WTC11 (cell line): ENCODE results near the gene KCND2. TPM values are rescaled to one million over a fixed set of nuclear protein-coding genes. Genes with fewer than 3 reads are reported as not detected.

Experiments used
- ATAC-seq: fragments of 200-7000 bp; cut with Tn5 transposase; 2 replicates; pipeline ENCODE4 v1.10.0; 2021; ENCODE audit warnings: mild to moderate bottlenecking, moderate library complexity
- CTCF ChIA-PET: fragments of 300-600 bp; sonication (Branson Sonifier 250); formaldehyde crosslinking; loops from one replicate; lab custom pipeline; 2021; ENCODE audit warnings: antibody characterized with exemption; lab: Charles Lee
- POLR2A ChIA-PET: fragments of 350-600 bp; sonication (Branson Sonifier 250); formaldehyde crosslinking; loops from one replicate; lab custom pipeline; 2021; ENCODE audit warnings: antibody characterized with exemption; lab: Charles Lee
- DNase-seq: peaks from one replicate; pipeline ENCODE4 v3.0.0; 2021; ENCODE audit warnings: low spot score
- H3K27ac Mint-ChIP-seq: 2 replicates; pipeline ENCODE4 v1.8.0; 2021; ENCODE audit warnings: mixed read lengths
- H3K27me3 Mint-ChIP-seq: 2 replicates; pipeline ENCODE4 v1.8.0; 2021; ENCODE audit warnings: low read depth, mild to moderate bottlenecking, moderate library complexity, mixed read lengths
- H3K36me3 Mint-ChIP-seq: 2 replicates; pipeline ENCODE4 v1.8.0; 2021; ENCODE audit warnings: mixed read lengths
- H3K4me1 Mint-ChIP-seq: 2 replicates; pipeline ENCODE4 v1.8.0; 2022; ENCODE audit warnings: mixed read lengths
- H3K4me3 Mint-ChIP-seq: 2 replicates; pipeline ENCODE4 v1.8.0; 2021; ENCODE audit warnings: mild to moderate bottlenecking, moderate library complexity, mixed read lengths
- H3K9me3 Mint-ChIP-seq: 2 replicates; pipeline ENCODE4 v1.8.0; 2021; ENCODE audit warnings: mixed read lengths
- CBFB ChIP-seq: sonication (generic); formaldehyde crosslinking; IDR thresholded peaks from 2 replicates; pipeline ENCODE4 v1.8.1; 2022; ENCODE audit warnings: mild to moderate bottlenecking, low read depth, missing genetic modification reagents
- IRF2 ChIP-seq: sonication (generic); formaldehyde crosslinking; IDR thresholded peaks from 2 replicates; pipeline ENCODE4 v1.8.0; 2022; ENCODE audit warnings: low read depth, missing genetic modification reagents, borderline replicate concordance
- JAZF1 ChIP-seq: fragments of 250-450 bp; sonication (Bioruptor Pico); IDR thresholded peaks from 2 replicates; pipeline ENCODE4 v1.9.0; 2021; ENCODE audit warnings: moderate library complexity, mild to moderate bottlenecking, inconsistent platforms
- NFYB ChIP-seq: sonication (generic); formaldehyde crosslinking; conservative IDR thresholded peaks from 2 replicates; pipeline ENCODE4 v1.8.0; 2022; ENCODE audit warnings: low read depth, missing genetic modification reagents
- NR3C1 ChIP-seq: sonication (generic); formaldehyde crosslinking; conservative IDR thresholded peaks from 2 replicates; pipeline ENCODE4 v1.8.1; 2023; ENCODE audit warnings: low read depth, mild to moderate bottlenecking, missing genetic modification reagents
- SOX15 ChIP-seq: fragments of 250-450 bp; sonication (Bioruptor Pico); IDR thresholded peaks from 2 replicates; pipeline ENCODE4 v1.9.0; 2021; ENCODE audit warnings: mild to moderate bottlenecking
- ZBTB21 ChIP-seq: sonication (generic); formaldehyde crosslinking; IDR thresholded peaks from 2 replicates; pipeline ENCODE4 v1.8.1; 2023; ENCODE audit warnings: mild to moderate bottlenecking, missing genetic modification reagents, borderline replicate concordance
- ZNF219 ChIP-seq: sonication (generic); formaldehyde crosslinking; IDR thresholded peaks from 2 replicates; pipeline ENCODE4 v1.8.0; 2023; ENCODE audit warnings: missing genetic modification reagents, mild to moderate bottlenecking, borderline replicate concordance
- total RNA-seq: library from RNA; stranded (reverse); gene quantifications from 3 replicates; pipeline ENCODE4 v1.2.3, GENCODE V29; 2021
- TF ChIP-seq, protein P1 (sequence below): fragments of 250-450 bp; sonication (Bioruptor Pico); conservative IDR thresholded peaks from 2 replicates; pipeline ENCODE4 v1.9.0; 2021; ENCODE audit warnings: mild to moderate bottlenecking
- TF ChIP-seq, protein P2 (sequence below): sonication (generic); formaldehyde crosslinking; IDR thresholded peaks from 2 replicates; pipeline ENCODE4 v1.8.1; 2022; ENCODE audit warnings: low read depth, missing genetic modification reagents, borderline replicate concordance
- TF ChIP-seq, protein P3 (sequence below): sonication (generic); formaldehyde crosslinking; IDR thresholded peaks from 2 replicates; pipeline ENCODE4 v1.8.0; 2023; ENCODE audit warnings: missing genetic modification reagents
- TF ChIP-seq, protein P4 (sequence below): sonication (generic); formaldehyde crosslinking; IDR thresholded peaks from 2 replicates; pipeline ENCODE4 v1.8.1; 2023; ENCODE audit warnings: mild to moderate bottlenecking, missing genetic modification reagents, moderate library complexity
- TF ChIP-seq, protein P5 (sequence below): sonication (generic); formaldehyde crosslinking; IDR thresholded peaks from 2 replicates; pipeline ENCODE4 v1.8.1; 2022; ENCODE audit warnings: mild to moderate bottlenecking, missing genetic modification reagents, moderate library complexity, borderline replicate concordance
- TF ChIP-seq, protein P6 (sequence below): fragments of 250-450 bp; sonication (Bioruptor Pico); IDR thresholded peaks from 2 replicates; pipeline ENCODE4 v2.1.2; 2022; ENCODE audit warnings: mild to moderate bottlenecking, moderate library complexity
- TF ChIP-seq, protein P7 (sequence below): sonication (generic); formaldehyde crosslinking; IDR thresholded peaks from 2 replicates; pipeline ENCODE4 v1.8.0; 2023; ENCODE audit warnings: missing genetic modification reagents, mild to moderate bottlenecking, borderline replicate concordance
- TF ChIP-seq, protein P8 (sequence below): fragments of 250-450 bp; sonication (Bioruptor Pico); IDR thresholded peaks from 2 replicates; pipeline ENCODE4 v1.9.0; 2021; ENCODE audit warnings: mild to moderate bottlenecking
- TF ChIP-seq, protein P9 (sequence below): sonication (generic); formaldehyde crosslinking; IDR thresholded peaks from 2 replicates; pipeline ENCODE4 v1.8.0; 2022; ENCODE audit warnings: mild to moderate bottlenecking, missing genetic modification reagents

Gene KCND2
- total RNA-seq, 1 experiment from 2014 or later = 4.6 TPM

DNA sequence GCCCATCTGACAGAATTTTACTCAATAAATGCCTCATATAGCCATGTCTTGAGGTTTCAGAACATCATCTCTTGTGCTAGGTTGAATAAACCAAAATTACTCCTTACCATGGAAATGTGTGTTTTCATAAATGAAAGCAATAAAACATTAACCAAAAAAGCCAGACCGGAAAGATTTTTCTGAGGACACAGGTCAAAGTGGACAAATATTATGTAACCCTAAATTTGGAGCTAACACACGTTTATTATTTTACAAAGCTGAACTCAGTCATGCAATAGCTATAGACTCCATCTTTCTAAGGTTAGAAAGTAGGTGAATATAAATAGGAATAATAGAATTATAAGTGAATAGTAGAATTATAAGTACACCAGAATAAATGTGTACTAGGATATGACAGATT, 315.9 kb downstream of the KCND2 start:
- ATAC-seq = no peak
- ChIA-PET CTCF (interaction anchor here (1.5 kb wide), 1 partner anchor 136 kb away, joined by 4 read pairs; no protein-coding TSS in a partner anchor), POLR2A (no interaction called here)
- peaks cover 12% of the 10 kb centered on the region for H3K4me1 Mint-ChIP-seq
- DNase-seq = no peak
- H3K27me3 Mint-ChIP-seq = no peaks in the 10 kb centered on the region
- no peaks in the 10 kb centered on the region for H3K9me3 Mint-ChIP-seq
- no peak overlapping the region for H3K27ac Mint-ChIP-seq
- no peak overlapping the region for H3K4me3 Mint-ChIP-seq
- TF ChIP-seq NFYB (CRISPR knock-in tag) (no peak), ZNF219 (CRISPR knock-in tag) (no peak), IRF2 (CRISPR knock-in tag) (no peak), SOX15 (no peak), JAZF1 (CRISPR knock-in tag) (no peak), ZBTB21 (CRISPR knock-in tag) (no peak), CBFB (no peak), NR3C1 (no peak)
- TF ChIP-seq, protein P1, sequence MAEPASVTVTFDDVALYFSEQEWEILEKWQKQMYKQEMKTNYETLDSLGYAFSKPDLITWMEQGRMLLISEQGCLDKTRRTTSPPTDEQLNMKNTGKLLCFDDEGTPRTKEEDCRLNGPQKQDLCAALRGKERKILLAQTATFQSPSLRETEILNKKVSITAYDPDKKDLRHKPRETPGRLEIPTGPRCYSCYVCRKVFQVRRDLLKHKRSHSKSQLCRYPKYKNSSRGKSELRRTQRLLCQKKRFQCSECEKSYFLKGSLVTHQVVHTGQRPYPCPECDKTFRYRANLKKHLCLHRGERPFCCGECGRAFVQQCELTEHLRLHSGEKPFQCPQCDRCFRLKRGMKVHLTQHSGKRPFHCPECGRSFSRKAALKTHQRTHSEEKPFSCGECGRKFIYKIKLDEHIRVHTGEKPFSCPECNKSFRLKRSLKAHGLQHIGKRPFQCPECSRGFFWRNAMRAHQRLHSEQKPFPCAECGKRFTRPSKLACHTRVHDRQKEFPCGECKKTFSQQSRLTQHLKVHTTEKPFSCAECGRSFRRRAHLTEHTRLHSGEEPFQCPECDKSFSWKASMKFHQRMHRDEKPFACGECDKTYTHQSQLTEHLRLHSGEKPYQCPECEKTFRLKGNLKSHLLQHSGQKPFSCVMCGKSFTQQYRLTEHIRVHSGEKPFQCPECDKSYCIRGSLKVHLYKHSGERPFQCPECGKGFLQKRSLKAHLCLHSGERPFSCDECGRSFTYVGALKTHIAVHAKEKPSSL (CRISPR knock-in tag) = no peak
- TF ChIP-seq, protein P2, sequence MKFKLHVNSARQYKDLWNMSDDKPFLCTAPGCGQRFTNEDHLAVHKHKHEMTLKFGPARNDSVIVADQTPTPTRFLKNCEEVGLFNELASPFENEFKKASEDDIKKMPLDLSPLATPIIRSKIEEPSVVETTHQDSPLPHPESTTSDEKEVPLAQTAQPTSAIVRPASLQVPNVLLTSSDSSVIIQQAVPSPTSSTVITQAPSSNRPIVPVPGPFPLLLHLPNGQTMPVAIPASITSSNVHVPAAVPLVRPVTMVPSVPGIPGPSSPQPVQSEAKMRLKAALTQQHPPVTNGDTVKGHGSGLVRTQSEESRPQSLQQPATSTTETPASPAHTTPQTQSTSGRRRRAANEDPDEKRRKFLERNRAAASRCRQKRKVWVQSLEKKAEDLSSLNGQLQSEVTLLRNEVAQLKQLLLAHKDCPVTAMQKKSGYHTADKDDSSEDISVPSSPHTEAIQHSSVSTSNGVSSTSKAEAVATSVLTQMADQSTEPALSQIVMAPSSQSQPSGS (CRISPR knock-in tag) = no peak
- TF ChIP-seq, protein P3, sequence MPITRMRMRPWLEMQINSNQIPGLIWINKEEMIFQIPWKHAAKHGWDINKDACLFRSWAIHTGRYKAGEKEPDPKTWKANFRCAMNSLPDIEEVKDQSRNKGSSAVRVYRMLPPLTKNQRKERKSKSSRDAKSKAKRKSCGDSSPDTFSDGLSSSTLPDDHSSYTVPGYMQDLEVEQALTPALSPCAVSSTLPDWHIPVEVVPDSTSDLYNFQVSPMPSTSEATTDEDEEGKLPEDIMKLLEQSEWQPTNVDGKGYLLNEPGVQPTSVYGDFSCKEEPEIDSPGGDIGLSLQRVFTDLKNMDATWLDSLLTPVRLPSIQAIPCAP = no peak
- TF ChIP-seq, protein P4, sequence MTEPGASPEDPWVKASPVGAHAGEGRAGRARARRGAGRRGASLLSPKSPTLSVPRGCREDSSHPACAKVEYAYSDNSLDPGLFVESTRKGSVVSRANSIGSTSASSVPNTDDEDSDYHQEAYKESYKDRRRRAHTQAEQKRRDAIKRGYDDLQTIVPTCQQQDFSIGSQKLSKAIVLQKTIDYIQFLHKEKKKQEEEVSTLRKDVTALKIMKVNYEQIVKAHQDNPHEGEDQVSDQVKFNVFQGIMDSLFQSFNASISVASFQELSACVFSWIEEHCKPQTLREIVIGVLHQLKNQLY = no peak
- TF ChIP-seq, protein P5, sequence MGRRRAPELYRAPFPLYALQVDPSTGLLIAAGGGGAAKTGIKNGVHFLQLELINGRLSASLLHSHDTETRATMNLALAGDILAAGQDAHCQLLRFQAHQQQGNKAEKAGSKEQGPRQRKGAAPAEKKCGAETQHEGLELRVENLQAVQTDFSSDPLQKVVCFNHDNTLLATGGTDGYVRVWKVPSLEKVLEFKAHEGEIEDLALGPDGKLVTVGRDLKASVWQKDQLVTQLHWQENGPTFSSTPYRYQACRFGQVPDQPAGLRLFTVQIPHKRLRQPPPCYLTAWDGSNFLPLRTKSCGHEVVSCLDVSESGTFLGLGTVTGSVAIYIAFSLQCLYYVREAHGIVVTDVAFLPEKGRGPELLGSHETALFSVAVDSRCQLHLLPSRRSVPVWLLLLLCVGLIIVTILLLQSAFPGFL (CRISPR knock-in tag) = no peak
- TF ChIP-seq, protein P6, sequence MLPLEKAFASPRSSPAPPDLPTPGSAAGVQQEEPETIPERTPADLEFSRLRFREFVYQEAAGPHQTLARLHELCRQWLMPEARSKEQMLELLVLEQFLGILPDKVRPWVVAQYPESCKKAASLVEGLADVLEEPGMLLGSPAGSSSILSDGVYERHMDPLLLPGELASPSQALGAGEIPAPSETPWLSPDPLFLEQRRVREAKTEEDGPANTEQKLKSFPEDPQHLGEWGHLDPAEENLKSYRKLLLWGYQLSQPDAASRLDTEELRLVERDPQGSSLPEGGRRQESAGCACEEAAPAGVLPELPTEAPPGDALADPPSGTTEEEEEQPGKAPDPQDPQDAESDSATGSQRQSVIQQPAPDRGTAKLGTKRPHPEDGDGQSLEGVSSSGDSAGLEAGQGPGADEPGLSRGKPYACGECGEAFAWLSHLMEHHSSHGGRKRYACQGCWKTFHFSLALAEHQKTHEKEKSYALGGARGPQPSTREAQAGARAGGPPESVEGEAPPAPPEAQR (CRISPR knock-in tag) = no peak
- TF ChIP-seq, protein P7, sequence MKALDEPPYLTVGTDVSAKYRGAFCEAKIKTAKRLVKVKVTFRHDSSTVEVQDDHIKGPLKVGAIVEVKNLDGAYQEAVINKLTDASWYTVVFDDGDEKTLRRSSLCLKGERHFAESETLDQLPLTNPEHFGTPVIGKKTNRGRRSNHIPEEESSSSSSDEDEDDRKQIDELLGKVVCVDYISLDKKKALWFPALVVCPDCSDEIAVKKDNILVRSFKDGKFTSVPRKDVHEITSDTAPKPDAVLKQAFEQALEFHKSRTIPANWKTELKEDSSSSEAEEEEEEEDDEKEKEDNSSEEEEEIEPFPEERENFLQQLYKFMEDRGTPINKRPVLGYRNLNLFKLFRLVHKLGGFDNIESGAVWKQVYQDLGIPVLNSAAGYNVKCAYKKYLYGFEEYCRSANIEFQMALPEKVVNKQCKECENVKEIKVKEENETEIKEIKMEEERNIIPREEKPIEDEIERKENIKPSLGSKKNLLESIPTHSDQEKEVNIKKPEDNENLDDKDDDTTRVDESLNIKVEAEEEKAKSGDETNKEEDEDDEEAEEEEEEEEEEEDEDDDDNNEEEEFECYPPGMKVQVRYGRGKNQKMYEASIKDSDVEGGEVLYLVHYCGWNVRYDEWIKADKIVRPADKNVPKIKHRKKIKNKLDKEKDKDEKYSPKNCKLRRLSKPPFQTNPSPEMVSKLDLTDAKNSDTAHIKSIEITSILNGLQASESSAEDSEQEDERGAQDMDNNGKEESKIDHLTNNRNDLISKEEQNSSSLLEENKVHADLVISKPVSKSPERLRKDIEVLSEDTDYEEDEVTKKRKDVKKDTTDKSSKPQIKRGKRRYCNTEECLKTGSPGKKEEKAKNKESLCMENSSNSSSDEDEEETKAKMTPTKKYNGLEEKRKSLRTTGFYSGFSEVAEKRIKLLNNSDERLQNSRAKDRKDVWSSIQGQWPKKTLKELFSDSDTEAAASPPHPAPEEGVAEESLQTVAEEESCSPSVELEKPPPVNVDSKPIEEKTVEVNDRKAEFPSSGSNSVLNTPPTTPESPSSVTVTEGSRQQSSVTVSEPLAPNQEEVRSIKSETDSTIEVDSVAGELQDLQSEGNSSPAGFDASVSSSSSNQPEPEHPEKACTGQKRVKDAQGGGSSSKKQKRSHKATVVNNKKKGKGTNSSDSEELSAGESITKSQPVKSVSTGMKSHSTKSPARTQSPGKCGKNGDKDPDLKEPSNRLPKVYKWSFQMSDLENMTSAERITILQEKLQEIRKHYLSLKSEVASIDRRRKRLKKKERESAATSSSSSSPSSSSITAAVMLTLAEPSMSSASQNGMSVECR = no peak
- TF ChIP-seq, protein P8, sequence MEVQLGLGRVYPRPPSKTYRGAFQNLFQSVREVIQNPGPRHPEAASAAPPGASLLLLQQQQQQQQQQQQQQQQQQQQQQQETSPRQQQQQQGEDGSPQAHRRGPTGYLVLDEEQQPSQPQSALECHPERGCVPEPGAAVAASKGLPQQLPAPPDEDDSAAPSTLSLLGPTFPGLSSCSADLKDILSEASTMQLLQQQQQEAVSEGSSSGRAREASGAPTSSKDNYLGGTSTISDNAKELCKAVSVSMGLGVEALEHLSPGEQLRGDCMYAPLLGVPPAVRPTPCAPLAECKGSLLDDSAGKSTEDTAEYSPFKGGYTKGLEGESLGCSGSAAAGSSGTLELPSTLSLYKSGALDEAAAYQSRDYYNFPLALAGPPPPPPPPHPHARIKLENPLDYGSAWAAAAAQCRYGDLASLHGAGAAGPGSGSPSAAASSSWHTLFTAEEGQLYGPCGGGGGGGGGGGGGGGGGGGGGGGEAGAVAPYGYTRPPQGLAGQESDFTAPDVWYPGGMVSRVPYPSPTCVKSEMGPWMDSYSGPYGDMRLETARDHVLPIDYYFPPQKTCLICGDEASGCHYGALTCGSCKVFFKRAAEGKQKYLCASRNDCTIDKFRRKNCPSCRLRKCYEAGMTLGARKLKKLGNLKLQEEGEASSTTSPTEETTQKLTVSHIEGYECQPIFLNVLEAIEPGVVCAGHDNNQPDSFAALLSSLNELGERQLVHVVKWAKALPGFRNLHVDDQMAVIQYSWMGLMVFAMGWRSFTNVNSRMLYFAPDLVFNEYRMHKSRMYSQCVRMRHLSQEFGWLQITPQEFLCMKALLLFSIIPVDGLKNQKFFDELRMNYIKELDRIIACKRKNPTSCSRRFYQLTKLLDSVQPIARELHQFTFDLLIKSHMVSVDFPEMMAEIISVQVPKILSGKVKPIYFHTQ (CRISPR knock-in tag) = no peak
- TF ChIP-seq, protein P9, sequence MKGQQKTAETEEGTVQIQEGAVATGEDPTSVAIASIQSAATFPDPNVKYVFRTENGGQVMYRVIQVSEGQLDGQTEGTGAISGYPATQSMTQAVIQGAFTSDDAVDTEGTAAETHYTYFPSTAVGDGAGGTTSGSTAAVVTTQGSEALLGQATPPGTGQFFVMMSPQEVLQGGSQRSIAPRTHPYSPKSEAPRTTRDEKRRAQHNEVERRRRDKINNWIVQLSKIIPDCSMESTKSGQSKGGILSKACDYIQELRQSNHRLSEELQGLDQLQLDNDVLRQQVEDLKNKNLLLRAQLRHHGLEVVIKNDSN (CRISPR knock-in tag) = no peak
- no peaks in the 10 kb centered on the region for H3K36me3 Mint-ChIP-seq
